MM.1S (cell line): ENCODE results near the gene ARHGAP26.

Experiments
- EZH2 ChIP-seq: fragments of 300-600 bp; sonication (generic); optimal IDR thresholded peaks from 2 replicates; pipeline ENCODE3; 2017; ENCODE audit warnings: low read depth, mild to moderate bottlenecking, antibody characterized with exemption, low read length, mixed read lengths
- TF ChIP-seq, protein P1 (sequence below): fragments of 300-600 bp; sonication (generic); IDR thresholded peaks from 2 replicates; pipeline ENCODE4 v1.5.1; 2016; ENCODE audit warnings: antibody characterized with exemption, low read length, mixed read lengths

DNA sequence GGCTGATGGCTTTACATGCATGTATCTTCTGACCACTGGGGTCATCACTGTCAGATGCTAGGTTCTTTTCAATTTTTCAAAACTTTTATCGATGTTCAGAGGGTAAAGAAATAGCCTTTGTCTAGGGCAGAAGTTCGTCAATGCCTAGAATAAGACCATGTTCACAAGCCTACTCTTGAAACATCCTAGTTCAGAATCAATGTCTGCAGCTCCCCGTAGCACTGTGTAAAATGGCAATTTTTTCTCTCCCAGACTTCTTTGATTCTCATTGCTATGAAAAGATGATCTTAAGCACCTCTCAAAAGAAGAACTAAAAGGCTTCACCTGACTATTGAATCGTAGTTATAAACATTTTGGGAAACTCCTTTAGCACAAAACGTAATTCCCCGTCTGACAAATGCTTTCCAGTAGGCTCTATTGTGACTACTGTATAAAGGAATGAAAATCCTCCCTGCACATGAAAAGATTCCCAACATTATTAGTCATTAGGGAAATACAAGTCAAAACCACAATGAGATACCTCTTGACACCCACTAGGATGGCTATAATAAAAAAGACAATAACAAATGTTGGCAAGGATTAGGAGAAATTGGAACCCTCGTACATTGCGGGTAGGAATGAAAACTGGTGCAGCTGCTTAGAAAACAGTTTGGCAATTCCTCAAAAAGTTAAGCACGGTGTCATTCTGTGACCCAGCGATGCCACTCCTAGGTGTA, 263.5 kb downstream of the ARHGAP26 start:
- no peak for TF ChIP-seq EZH2
- TF ChIP-seq, protein P1, sequence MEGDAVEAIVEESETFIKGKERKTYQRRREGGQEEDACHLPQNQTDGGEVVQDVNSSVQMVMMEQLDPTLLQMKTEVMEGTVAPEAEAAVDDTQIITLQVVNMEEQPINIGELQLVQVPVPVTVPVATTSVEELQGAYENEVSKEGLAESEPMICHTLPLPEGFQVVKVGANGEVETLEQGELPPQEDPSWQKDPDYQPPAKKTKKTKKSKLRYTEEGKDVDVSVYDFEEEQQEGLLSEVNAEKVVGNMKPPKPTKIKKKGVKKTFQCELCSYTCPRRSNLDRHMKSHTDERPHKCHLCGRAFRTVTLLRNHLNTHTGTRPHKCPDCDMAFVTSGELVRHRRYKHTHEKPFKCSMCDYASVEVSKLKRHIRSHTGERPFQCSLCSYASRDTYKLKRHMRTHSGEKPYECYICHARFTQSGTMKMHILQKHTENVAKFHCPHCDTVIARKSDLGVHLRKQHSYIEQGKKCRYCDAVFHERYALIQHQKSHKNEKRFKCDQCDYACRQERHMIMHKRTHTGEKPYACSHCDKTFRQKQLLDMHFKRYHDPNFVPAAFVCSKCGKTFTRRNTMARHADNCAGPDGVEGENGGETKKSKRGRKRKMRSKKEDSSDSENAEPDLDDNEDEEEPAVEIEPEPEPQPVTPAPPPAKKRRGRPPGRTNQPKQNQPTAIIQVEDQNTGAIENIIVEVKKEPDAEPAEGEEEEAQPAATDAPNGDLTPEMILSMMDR, result no peak
